Natural killer cell (primary cell): ENCODE data around the gene TES. TPM values are rescaled to one million over a fixed set of nuclear protein-coding genes. Genes with fewer than 3 reads are reported as not detected.
"Not testable (repeated sequence)": the region's sequence is repeated elsewhere in the genome, so short reads cannot be mapped to it uniquely, and the experiment has no call there.

Experiments used
- ATAC-seq, 3 donors: fragments of 150-1000 bp in 2 of 3; fragments of 200-7000 bp in 1 of 3; cut with Tn5 transposase; 1 replicate in 1 of 3; 2 replicates in 2 of 3; pipeline ENCODE4 v1.10.0; 2021; ENCODE audit warnings: mild to moderate bottlenecking in 2 of 3, moderate library complexity in 2 of 3
- DNase-seq, 2 donors: peaks; one replicate each; pipeline versions ENCODE4 v3.0.0 to v3.0.0-alpha.2; 2013 to 2021; ENCODE audit warnings: mixed read lengths in 1 of 2
- H3K27ac ChIP-seq: one replicate; pipeline ENCODE4 v1.5.1; 2013; ENCODE audit warnings: mild to moderate bottlenecking, low read length
- H3K27me3 ChIP-seq: one replicate; pipeline ENCODE4 v1.6.1; 2013; ENCODE audit warnings: low read length; ENCODE audit not compliant: control insufficient read depth, insufficient read depth
- H3K36me3 ChIP-seq: one replicate; pipeline ENCODE4 v1.6.1; 2013; ENCODE audit warnings: low read length; ENCODE audit not compliant: control insufficient read depth, insufficient read depth
- H3K4me1 ChIP-seq: one replicate; pipeline ENCODE4 v1.6.1; 2013; ENCODE audit warnings: low read length; ENCODE audit not compliant: control insufficient read depth, insufficient read depth
- H3K4me3 ChIP-seq: one replicate; pipeline ENCODE4 v1.5.1; 2013; ENCODE audit warnings: low read length
- H3K9me3 ChIP-seq: one replicate; pipeline ENCODE4 v1.6.1; 2013; ENCODE audit warnings: low read length; ENCODE audit not compliant: control insufficient read depth, insufficient read depth
- H3K27ac Mint-ChIP-seq, 2 donors: one replicate each; pipeline ENCODE4 v1.8.0; 2022; ENCODE audit warnings: mild to moderate bottlenecking in 2 of 2, mixed read lengths in 2 of 2, moderate library complexity in 1 of 2
- H3K27me3 Mint-ChIP-seq, 2 donors: one replicate each; pipeline ENCODE4 v1.8.0; 2022; ENCODE audit warnings: low read depth in 2 of 2, mixed read lengths in 2 of 2
- H3K36me3 Mint-ChIP-seq: one replicate; pipeline ENCODE4 v1.8.0; 2022; ENCODE audit warnings: mixed read lengths
- H3K4me1 Mint-ChIP-seq, 2 donors: one replicate each; pipeline ENCODE4 v1.8.0; 2022; ENCODE audit warnings: mixed read lengths in 2 of 2
- H3K4me3 Mint-ChIP-seq: one replicate; pipeline ENCODE4 v1.8.0; 2022; ENCODE audit warnings: mild to moderate bottlenecking, moderate library complexity, mixed read lengths
- H3K9me3 Mint-ChIP-seq, 2 donors: one replicate each; pipeline ENCODE4 v1.8.0; 2022; ENCODE audit warnings: mixed read lengths in 2 of 2
- CTCF ChIP-seq: fragments of 200-600 bp; IDR thresholded peaks from one replicate; pipeline ENCODE4 v1.8.0; 2022; ENCODE audit warnings: antibody characterized with exemption
- WGBS: methylation state at CpG from one replicate; pipeline ENCODE4 v1.1.7; 2013; ENCODE audit warnings: missing lambda C conversion rate; ENCODE audit not compliant: insufficient coverage; 5-methylcytosine and 5-hydroxymethylcytosine counted together
- intact Hi-C: fragments of 100-400 bp; cut with micrococcal nuclease; formaldehyde crosslinking; loops from one replicate; pipeline ENCODE4 v1.14.2; 2022
- total RNA-seq, 4 donors: library from RNA; stranded (reverse); fragments of 120-200 nt in 1 of 4; gene quantifications; one replicate each; pipeline versions ENCODE4 v1.2.3 to v1.2.4, GENCODE V29; 2013 to 2022

The TES gene
- total RNA-seq, 3 donors from 2014 or later (not counting 1 experiment from before 2014, with no cell fraction given) = 220 to 269 (median 227) TPM

GRCh38 chr7:116172353-116172752, 38.0 kb upstream of the TES start:
- no peaks in the 10 kb centered on the region for H3K9me3 ChIP-seq
- peaks cover 14% of the 10 kb centered on the region in 2 donors for H3K27me3 Mint-ChIP-seq
- no peak overlapping the region for H3K27ac Mint-ChIP-seq
- no peak overlapping the region for H3K27ac ChIP-seq
- no peak for TF ChIP-seq CTCF
- intact Hi-C loops = loop anchor here (2.0 kb wide), 3 partner anchors 64 to 636 kb away; no protein-coding TSS in a partner anchor
- no peak overlapping the region for H3K4me3 Mint-ChIP-seq
- H3K4me1 ChIP-seq = no peaks in the 10 kb centered on the region
- H3K36me3 ChIP-seq = no peaks in the 10 kb centered on the region
- ATAC-seq = no peak
- no peak overlapping the region for H3K4me3 ChIP-seq
- no peak for DNase-seq
- no peaks in the 10 kb centered on the region for H3K9me3 Mint-ChIP-seq
- H3K27me3 ChIP-seq = no peaks in the 10 kb centered on the region
- peaks cover 0 to 2% of the 10 kb centered on the region in 2 donors for H3K4me1 Mint-ChIP-seq
- no peaks in the 10 kb centered on the region for H3K36me3 Mint-ChIP-seq

- Histone ChIP-seq H3K9me3 (no peaks in the 10 kb centered on the region), H3K36me3 (no peaks in the 10 kb centered on the region), H3K4me3 (no peak overlapping the region), H3K27me3 (no peaks in the 10 kb centered on the region), H3K4me1 (no peaks in the 10 kb centered on the region), H3K27ac (no peak overlapping the region)
- Mint-ChIP-seq H3K4me1 (no peaks in the 10 kb centered on the region), H3K4me3 (no peak overlapping the region), H3K27ac (no peak overlapping the region), H3K27me3 (peaks cover 14% of the 10 kb centered on the region in 2 donors), H3K36me3 (no peaks in the 10 kb centered on the region), H3K9me3 (no peaks in the 10 kb centered on the region)
- intact Hi-C loops = loop anchor here (1.0 to 2.0 kb wide), 4 partner anchors 63 to 635 kb away; no protein-coding TSS in a partner anchor
- DNase-seq (peak in 1 of 2 donors; percentile 79), ATAC-seq (peak; percentile 58 to 85 (median 77))
- peak; percentile 77 for TF ChIP-seq CTCF
- WGBS = 83% methylated on average over 7 of the region's 8 CpGs
Measured at GRCh38 chr7:116173051-116174028, 37.0 kb upstream of the TES start.

- intact Hi-C loops, DNase-seq, H3K9me3 Mint-ChIP-seq, H3K4me3 ChIP-seq, H3K36me3 ChIP-seq, H3K4me3 Mint-ChIP-seq, H3K27ac Mint-ChIP-seq, H3K27me3 ChIP-seq, H3K4me1 ChIP-seq, ATAC-seq, H3K4me1 Mint-ChIP-seq, H3K36me3 Mint-ChIP-seq, H3K9me3 ChIP-seq, H3K27ac ChIP-seq: not testable (repeated sequence)
- peaks cover 14% of the 10 kb centered on the region in 2 donors for H3K27me3 Mint-ChIP-seq
- WGBS = no CpG with 5 or more reads among the region's 3 CpGs
Measured at GRCh38 chr7:116175095-116175494, 35.2 kb upstream of the TES start.

GRCh38 chr7:116176226-116176625, 34.1 kb upstream of the TES start:
- peaks cover 9% of the 10 kb centered on the region in 2 donors for H3K27me3 Mint-ChIP-seq
- Histone ChIP-seq H3K4me3 (no peak overlapping the region), H3K4me1 (no peaks in the 10 kb centered on the region), H3K36me3 (no peaks in the 10 kb centered on the region), H3K27ac (no peak overlapping the region), H3K27me3 (no peaks in the 10 kb centered on the region), H3K9me3 (no peaks in the 10 kb centered on the region)
- H3K4me3 Mint-ChIP-seq = no peak overlapping the region
- peaks cover 4% of the 10 kb centered on the region in 2 donors for H3K4me1 Mint-ChIP-seq
- ATAC-seq (no peak), DNase-seq (no peak)
- H3K36me3 Mint-ChIP-seq = no peaks in the 10 kb centered on the region
- H3K9me3 Mint-ChIP-seq = no peaks in the 10 kb centered on the region
- intact Hi-C loops = no loop called here
- TF ChIP-seq CTCF = no peak
- 92% methylated on average over 2 of the region's 2 CpGs for WGBS
- no peak overlapping the region for H3K27ac Mint-ChIP-seq
